ENCODE data around the gene ERI2.

Gene ERI2

DNA sequence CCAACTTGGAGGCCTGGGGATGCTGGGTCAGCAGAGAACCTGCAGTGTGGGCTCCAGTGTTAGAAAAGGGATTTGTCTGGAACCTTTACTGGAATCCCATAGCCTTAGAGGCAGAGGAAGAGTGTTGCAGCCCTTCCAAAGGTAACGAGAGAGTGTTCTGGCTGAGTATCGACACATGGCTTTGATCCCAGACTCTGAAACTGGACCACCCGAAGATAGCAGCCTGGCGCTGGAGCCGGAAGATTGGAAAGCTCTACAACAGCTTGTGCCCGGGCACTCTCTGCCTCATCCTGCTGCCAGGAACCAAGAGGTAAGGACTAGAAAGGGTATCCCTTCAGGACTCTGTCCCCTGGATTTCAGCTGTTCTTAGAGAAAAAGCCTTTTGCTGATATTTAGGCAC lies 39.8 kb upstream of the ERI2 start:
- peaks cover 5% of the 10 kb centered on the region for H3K4me1 ChIP-seq (ENCODE audit: control insufficient read depth, insufficient read depth, low read length)
- no peaks in the 10 kb centered on the region for H3K9me3 ChIP-seq (ENCODE audit: control insufficient read depth in 2 of 2, low read length in 2 of 2)
- peaks cover 0 to 4% of the 10 kb centered on the region in 2 donors for H3K36me3 ChIP-seq (ENCODE audit: control insufficient read depth in 2 of 2, insufficient read depth in 2 of 2, low read length in 2 of 2)
- no peak overlapping the region for H3K9ac ChIP-seq (ENCODE audit: low read length in 2 of 2)
- H3K27ac ChIP-seq (ENCODE audit: low read length) = no peak overlapping the region
- no peaks in the 10 kb centered on the region for H3K27me3 ChIP-seq (ENCODE audit: control insufficient read depth in 1 of 2, insufficient read depth in 2 of 2, low read length in 2 of 2)
- H3K4me3 ChIP-seq (ENCODE audit: low read length in 2 of 2) = no peak overlapping the region

DNA sequence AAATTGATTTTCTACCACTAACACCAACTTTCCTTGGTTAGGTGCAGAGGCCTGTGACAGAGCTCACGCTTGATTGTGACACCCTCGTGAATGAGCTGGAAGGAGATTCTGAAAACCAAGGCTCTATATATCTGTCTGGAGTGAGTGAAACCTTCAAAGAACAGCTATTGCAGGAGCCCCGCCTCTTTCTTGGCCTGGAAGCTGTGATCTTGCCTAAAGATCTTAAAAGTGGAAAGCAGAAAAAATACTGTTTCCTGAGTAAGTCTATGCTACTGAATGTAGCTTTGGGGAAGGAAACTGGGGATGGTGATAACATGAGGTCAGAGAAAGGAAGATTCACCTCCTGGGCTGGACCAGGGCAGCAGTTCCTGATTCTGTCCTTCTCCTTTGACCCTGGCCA lies 38.3 kb upstream of the ERI2 start:
- Histone ChIP-seq H3K9ac (ENCODE audit: low read length in 2 of 2) (no peak overlapping the region), H3K36me3 (ENCODE audit: control insufficient read depth in 2 of 2, insufficient read depth in 2 of 2, low read length in 2 of 2) (peaks cover 0 to 4% of the 10 kb centered on the region in 2 donors), H3K4me3 (ENCODE audit: low read length in 2 of 2) (no peak overlapping the region), H3K27me3 (ENCODE audit: control insufficient read depth in 1 of 2, insufficient read depth in 2 of 2, low read length in 2 of 2) (no peaks in the 10 kb centered on the region), H3K27ac (ENCODE audit: low read length) (no peak overlapping the region), H3K4me1 (ENCODE audit: control insufficient read depth, insufficient read depth, low read length) (no peaks in the 10 kb centered on the region), H3K9me3 (ENCODE audit: control insufficient read depth in 2 of 2, low read length in 2 of 2) (no peaks in the 10 kb centered on the region)

DNA sequence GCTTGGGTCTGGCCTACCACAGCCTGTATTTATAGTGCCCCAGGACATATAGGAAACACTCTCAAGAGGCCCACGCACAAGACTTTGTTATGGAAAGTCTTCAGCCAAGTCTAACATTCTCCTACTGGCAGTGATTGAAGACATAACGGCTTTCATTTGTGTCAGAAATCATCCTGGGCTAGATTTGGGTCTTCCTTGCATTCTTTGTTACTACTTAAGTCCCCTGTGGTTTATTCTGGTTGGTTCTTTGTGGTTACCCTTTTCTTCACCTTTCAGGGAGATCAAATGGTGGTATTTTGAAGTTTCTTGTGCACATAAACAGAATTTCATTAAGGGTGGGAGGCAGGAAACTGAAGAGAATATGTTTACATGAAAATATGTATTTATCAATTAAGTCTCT lies 37.8 kb upstream of the ERI2 start:
- no peaks in the 10 kb centered on the region for H3K9me3 ChIP-seq (ENCODE audit: control insufficient read depth in 2 of 2, low read length in 2 of 2)
- H3K36me3 ChIP-seq (ENCODE audit: control insufficient read depth in 2 of 2, insufficient read depth in 2 of 2, low read length in 2 of 2) = peaks cover 0 to 4% of the 10 kb centered on the region in 2 donors
- no peaks in the 10 kb centered on the region for H3K27me3 ChIP-seq (ENCODE audit: control insufficient read depth in 1 of 2, insufficient read depth in 2 of 2, low read length in 2 of 2)
- H3K27ac ChIP-seq (ENCODE audit: low read length) = no peak overlapping the region
- H3K4me3 ChIP-seq (ENCODE audit: low read length in 2 of 2) = no peak overlapping the region
- no peak overlapping the region for H3K9ac ChIP-seq (ENCODE audit: low read length in 2 of 2)
- H3K4me1 ChIP-seq (ENCODE audit: control insufficient read depth, insufficient read depth, low read length) = no peaks in the 10 kb centered on the region

DNA sequence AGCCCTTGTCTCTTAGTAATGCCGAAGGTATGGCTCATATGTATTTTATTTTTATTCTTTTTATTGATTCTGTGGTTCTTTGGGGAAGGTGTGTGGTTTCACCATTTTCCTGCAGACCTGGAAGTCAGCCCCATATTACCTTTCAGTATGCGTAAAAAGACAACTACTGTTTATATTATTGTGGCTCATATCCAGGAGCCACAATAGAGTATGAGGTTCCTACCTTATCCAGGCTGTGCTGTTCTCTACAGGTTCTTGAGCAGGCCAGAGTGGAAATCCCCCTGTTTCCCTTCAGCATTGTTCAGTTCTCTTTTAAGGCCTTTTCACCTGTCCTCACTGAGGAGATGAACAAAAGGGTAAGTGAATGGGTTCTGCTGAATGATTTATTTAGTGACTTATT lies 33.2 kb upstream of the ERI2 start:
- Histone ChIP-seq H3K36me3 (ENCODE audit: control insufficient read depth in 2 of 2, insufficient read depth in 2 of 2, low read length in 2 of 2) (no peaks in the 10 kb centered on the region), H3K27me3 (ENCODE audit: control insufficient read depth in 1 of 2, insufficient read depth in 2 of 2, low read length in 2 of 2) (no peaks in the 10 kb centered on the region), H3K27ac (ENCODE audit: low read length) (no peak overlapping the region), H3K4me3 (ENCODE audit: low read length in 2 of 2) (no peak overlapping the region), H3K9me3 (ENCODE audit: control insufficient read depth in 2 of 2, low read length in 2 of 2) (no peaks in the 10 kb centered on the region), H3K9ac (ENCODE audit: low read length in 2 of 2) (no peak overlapping the region), H3K4me1 (ENCODE audit: control insufficient read depth, insufficient read depth, low read length) (no peaks in the 10 kb centered on the region)

DNA sequence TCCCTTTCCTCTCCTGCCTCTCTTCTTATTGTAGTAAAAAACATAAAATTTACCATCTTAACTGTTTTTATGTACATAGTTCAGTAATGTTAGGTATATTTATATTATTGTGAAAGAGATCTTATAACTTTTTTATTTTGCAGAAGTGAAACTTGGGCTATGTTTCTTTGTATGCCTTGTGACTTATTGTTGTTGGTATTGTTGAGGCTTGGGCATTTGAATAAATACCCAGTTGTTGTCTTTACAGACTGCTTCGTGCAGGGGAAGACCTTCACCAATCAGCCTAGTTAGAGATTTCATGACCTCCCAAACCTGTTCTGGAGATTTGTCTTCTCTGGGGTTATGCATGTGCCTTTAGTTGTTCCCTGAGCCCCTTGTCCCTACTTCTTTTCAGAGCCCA lies 32.0 kb upstream of the ERI2 start:
- no peaks in the 10 kb centered on the region for H3K27me3 ChIP-seq (ENCODE audit: control insufficient read depth in 1 of 2, insufficient read depth in 2 of 2, low read length in 2 of 2)
- H3K4me3 ChIP-seq (ENCODE audit: low read length in 2 of 2) = no peak overlapping the region
- no peaks in the 10 kb centered on the region for H3K4me1 ChIP-seq (ENCODE audit: control insufficient read depth, insufficient read depth, low read length)

DNA sequence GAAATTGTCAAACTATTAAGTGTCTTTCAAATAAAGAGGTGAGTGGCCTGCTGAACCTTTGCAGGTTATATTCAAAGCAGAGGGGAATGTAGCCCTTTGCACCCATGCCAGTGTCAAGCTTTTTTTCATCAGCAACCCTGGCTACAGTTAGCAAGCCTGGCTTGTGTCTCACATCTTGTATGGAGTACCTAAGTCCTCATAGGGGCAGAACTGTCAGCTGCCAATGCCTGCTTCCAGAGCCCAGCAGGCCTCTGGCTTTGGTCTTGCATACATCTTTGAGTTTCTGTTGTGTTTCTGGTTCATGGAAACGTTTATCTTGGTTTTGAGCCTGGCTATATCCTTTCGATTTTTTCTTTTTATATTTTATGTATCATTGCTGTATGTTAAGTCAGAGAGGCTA lies 26.8 kb upstream of the ERI2 start:
- no peak overlapping the region for H3K4me3 ChIP-seq (ENCODE audit: low read length in 2 of 2)
- H3K36me3 ChIP-seq (ENCODE audit: control insufficient read depth in 2 of 2, insufficient read depth in 2 of 2, low read length in 2 of 2) = no peaks in the 10 kb centered on the region
- no peaks in the 10 kb centered on the region for H3K4me1 ChIP-seq (ENCODE audit: control insufficient read depth, insufficient read depth, low read length)
- no peak overlapping the region for H3K9ac ChIP-seq (ENCODE audit: low read length in 2 of 2)
- no peaks in the 10 kb centered on the region for H3K27me3 ChIP-seq (ENCODE audit: control insufficient read depth in 1 of 2, insufficient read depth in 2 of 2, low read length in 2 of 2)
- H3K27ac ChIP-seq (ENCODE audit: low read length) = no peak overlapping the region
- H3K9me3 ChIP-seq (ENCODE audit: control insufficient read depth in 2 of 2, low read length in 2 of 2) = no peaks in the 10 kb centered on the region

More for the DNA sequence above, 32.0 kb upstream of the ERI2 start:
- Histone ChIP-seq H3K9ac (ENCODE audit: low read length in 2 of 2) (no peak overlapping the region), H3K36me3 (ENCODE audit: control insufficient read depth in 2 of 2, insufficient read depth in 2 of 2, low read length in 2 of 2) (no peaks in the 10 kb centered on the region), H3K9me3 (ENCODE audit: control insufficient read depth in 2 of 2, low read length in 2 of 2) (no peaks in the 10 kb centered on the region), H3K27ac (ENCODE audit: low read length) (no peak overlapping the region)

DNA sequence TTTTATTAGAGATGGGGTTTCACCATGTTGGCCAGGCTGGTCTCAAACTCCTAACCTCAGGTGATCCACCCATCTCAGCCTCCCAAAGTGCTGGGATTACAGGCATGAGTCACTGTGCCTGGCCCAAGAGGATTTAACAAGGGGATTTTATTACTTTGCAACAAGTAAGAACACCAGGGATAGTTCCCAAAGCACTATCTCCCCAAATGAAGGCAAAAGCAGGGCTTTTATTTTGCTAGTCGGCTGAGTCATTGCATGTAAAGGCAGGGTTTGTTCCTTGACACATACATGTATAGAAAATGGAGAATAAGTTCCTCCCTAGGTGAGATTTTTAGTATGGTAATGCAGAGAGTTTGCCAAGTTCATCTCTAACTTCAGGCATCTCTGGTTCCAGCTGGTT lies 24.1 kb upstream of the ERI2 start:
- no peak overlapping the region for H3K4me3 ChIP-seq (ENCODE audit: low read length in 2 of 2)
- H3K36me3 ChIP-seq (ENCODE audit: control insufficient read depth in 2 of 2, insufficient read depth in 2 of 2, low read length in 2 of 2) = peaks cover 0 to 4% of the 10 kb centered on the region in 2 donors
- H3K4me1 ChIP-seq (ENCODE audit: control insufficient read depth, insufficient read depth, low read length) = no peaks in the 10 kb centered on the region
- H3K9me3 ChIP-seq (ENCODE audit: control insufficient read depth in 2 of 2, low read length in 2 of 2) = no peaks in the 10 kb centered on the region
- H3K9ac ChIP-seq (ENCODE audit: low read length in 2 of 2) = no peak overlapping the region
- no peak overlapping the region for H3K27ac ChIP-seq (ENCODE audit: low read length)
- H3K27me3 ChIP-seq (ENCODE audit: control insufficient read depth in 1 of 2, insufficient read depth in 2 of 2, low read length in 2 of 2) = no peaks in the 10 kb centered on the region

DNA sequence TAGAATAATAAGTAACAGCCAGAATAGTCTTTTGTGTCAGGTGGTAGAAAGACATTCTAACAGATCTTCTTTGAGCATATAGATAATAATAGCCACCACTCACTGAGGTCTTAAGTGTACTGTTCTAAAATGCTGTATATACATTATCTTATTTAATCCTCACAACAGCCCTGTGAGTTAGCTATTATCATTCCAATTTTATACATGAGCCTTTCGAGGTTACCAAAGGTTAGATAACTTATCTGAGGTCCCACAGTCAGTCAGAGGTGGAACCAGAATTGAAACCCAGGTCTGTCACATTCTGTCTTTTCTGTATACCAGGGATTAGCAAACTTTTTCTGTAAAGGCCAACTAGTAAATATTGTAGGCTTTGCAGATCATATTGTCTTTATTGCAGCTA lies 23.3 kb upstream of the ERI2 start:
- Histone ChIP-seq H3K27me3 (ENCODE audit: control insufficient read depth in 1 of 2, insufficient read depth in 2 of 2, low read length in 2 of 2) (no peaks in the 10 kb centered on the region), H3K9ac (ENCODE audit: low read length in 2 of 2) (no peak overlapping the region), H3K9me3 (ENCODE audit: control insufficient read depth in 2 of 2, low read length in 2 of 2) (no peaks in the 10 kb centered on the region), H3K27ac (ENCODE audit: low read length) (no peak overlapping the region), H3K36me3 (ENCODE audit: control insufficient read depth in 2 of 2, insufficient read depth in 2 of 2, low read length in 2 of 2) (peaks cover 0 to 4% of the 10 kb centered on the region in 2 donors), H3K4me3 (ENCODE audit: low read length in 2 of 2) (no peak overlapping the region), H3K4me1 (ENCODE audit: control insufficient read depth, insufficient read depth, low read length) (no peaks in the 10 kb centered on the region)

DNA sequence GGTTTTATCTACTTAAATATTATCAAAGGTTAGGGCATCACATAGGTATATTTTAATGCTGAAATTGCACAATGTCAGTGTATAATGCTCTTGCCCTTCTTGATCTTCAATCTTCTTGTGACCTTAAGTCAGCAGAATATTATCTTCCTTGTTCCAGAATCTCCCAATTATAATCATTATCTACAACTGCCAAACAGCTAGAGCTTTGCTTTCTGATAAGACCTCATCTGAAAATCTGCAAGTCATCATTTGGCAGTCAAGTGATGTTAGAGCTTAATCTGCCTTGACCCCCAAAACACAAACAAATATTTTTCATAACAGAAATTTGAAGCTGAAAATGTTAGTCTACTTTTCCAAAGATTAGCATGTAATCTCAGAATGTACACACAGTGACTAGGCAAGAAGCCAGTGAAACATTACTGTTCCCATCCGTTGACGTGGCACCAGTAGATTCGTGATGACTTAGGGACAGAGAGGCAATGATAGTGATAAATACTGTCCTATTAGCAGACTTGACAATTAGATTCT lies 19.8 kb upstream of the ERI2 start:
- Histone ChIP-seq H3K27me3 (ENCODE audit: control insufficient read depth in 1 of 2, insufficient read depth in 2 of 2, low read length in 2 of 2) (no peaks in the 10 kb centered on the region), H3K27ac (ENCODE audit: low read length) (no peak overlapping the region), H3K36me3 (ENCODE audit: control insufficient read depth in 2 of 2, insufficient read depth in 2 of 2, low read length in 2 of 2) (peaks cover 0 to 4% of the 10 kb centered on the region in 2 donors), H3K4me1 (ENCODE audit: control insufficient read depth, insufficient read depth, low read length) (no peaks in the 10 kb centered on the region), H3K4me3 (ENCODE audit: low read length in 2 of 2) (no peak overlapping the region), H3K9ac (ENCODE audit: low read length in 2 of 2) (no peak overlapping the region), H3K9me3 (ENCODE audit: control insufficient read depth in 2 of 2, low read length in 2 of 2) (no peaks in the 10 kb centered on the region)

DNA sequence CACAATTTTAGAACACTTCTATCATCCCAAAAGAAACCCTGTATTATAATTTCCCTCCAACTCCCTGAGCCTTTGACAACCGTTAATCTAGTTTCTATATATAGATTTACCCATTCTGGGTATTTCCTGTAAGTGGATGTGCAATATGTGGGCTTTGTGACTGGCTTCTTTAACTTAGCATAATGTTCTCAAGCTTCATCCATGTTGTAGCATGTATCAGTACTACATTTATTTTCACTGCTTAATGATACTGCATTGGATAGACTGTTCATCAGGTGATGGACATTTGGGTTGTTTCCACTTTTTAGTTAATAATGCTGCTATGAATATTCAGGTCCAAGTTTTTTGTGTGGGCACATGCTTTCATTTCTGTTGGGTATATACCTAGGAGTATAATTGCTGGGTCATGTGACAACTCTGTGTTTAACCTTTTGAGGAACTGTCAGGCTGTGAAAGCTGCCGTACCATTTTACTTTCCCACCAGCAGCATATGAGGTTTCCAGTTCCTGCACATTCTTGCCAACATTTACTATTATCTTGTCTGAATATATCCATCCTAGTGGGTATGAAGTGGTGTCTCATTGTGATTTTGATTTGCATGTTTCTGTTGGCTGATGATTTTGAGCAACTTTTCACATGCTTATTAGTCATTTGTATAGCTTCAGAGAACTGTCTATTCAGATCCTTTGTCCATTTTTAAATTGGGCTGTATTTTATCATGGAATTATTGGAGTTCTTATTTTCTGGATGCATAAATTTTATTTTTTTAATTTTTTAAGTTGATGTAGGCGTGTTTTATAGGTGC lies 16.5 kb upstream of the ERI2 start:
- H3K9ac ChIP-seq (ENCODE audit: low read length in 2 of 2) = no peak overlapping the region
- no peak overlapping the region for H3K4me3 ChIP-seq (ENCODE audit: low read length in 2 of 2)
- no peaks in the 10 kb centered on the region for H3K9me3 ChIP-seq (ENCODE audit: control insufficient read depth in 2 of 2, low read length in 2 of 2)
- H3K36me3 ChIP-seq (ENCODE audit: control insufficient read depth in 2 of 2, insufficient read depth in 2 of 2, low read length in 2 of 2) = peaks cover 0 to 4% of the 10 kb centered on the region in 2 donors
- no peaks in the 10 kb centered on the region for H3K4me1 ChIP-seq (ENCODE audit: control insufficient read depth, insufficient read depth, low read length)
- H3K27ac ChIP-seq (ENCODE audit: low read length) = no peak overlapping the region
- H3K27me3 ChIP-seq (ENCODE audit: control insufficient read depth in 1 of 2, insufficient read depth in 2 of 2, low read length in 2 of 2) = no peaks in the 10 kb centered on the region

DNA sequence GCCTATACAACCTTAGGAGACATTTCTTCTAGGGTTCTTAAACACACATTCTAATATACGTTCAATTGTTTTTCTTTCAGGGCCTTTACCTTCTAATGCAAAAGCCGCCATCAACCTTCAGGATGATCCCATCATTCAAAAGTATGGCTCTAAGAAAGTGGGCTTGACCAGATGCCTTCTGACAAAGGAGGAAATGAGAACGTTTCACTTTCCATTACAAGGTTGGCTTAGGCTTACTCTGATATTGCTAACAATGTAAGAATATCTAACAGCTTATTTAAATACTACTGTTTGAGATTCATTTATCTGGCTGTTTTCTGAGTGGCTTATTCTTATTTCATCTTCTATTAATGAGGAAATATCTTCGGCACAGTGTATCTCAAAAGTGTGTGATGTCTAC lies 15.4 kb upstream of the ERI2 start:
- Histone ChIP-seq H3K9ac (ENCODE audit: low read length in 2 of 2) (no peak overlapping the region), H3K9me3 (ENCODE audit: control insufficient read depth in 2 of 2, low read length in 2 of 2) (no peaks in the 10 kb centered on the region), H3K27ac (ENCODE audit: low read length) (no peak overlapping the region), H3K4me1 (ENCODE audit: control insufficient read depth, insufficient read depth, low read length) (no peaks in the 10 kb centered on the region), H3K27me3 (ENCODE audit: control insufficient read depth in 1 of 2, insufficient read depth in 2 of 2, low read length in 2 of 2) (no peaks in the 10 kb centered on the region), H3K4me3 (ENCODE audit: low read length in 2 of 2) (no peak overlapping the region), H3K36me3 (ENCODE audit: control insufficient read depth in 2 of 2, insufficient read depth in 2 of 2, low read length in 2 of 2) (peaks cover 0 to 4% of the 10 kb centered on the region in 2 donors)
